Ovary (tissue), 9 donors: Measurements from ENCODE around the gene GADD45B. TPM values are rescaled to one million over a fixed set of nuclear protein-coding genes. Genes with fewer than 3 reads are reported as not detected.

ENCODE experiments used
- DNase-seq, 5 donors: peaks; one replicate each; pipeline ENCODE4 v3.0.0-alpha.2; 2019 to 2020
- H3K27ac ChIP-seq, 2 donors: fragments of 200-600 bp; one replicate each; pipeline versions ENCODE4 v1.5.1 to v1.8.0; 2019 to 2022
- H3K27me3 ChIP-seq: fragments of 200-600 bp; one replicate; pipeline ENCODE4 v1.8.0; 2022
- H3K36me3 ChIP-seq: fragments of 200-600 bp; sonication (generic); one replicate; pipeline ENCODE4 v1.5.1; 2019
- H3K4me1 ChIP-seq: one replicate; pipeline ENCODE4 v1.8.1; 2013; ENCODE audit warnings: mild to moderate bottlenecking, moderate library complexity; ENCODE audit not compliant: insufficient read depth
- H3K4me3 ChIP-seq: fragments of 200-600 bp; sonication (generic); one replicate; pipeline ENCODE4 v1.5.1; 2017
- H3K9me3 ChIP-seq, 2 donors: fragments of 200-600 bp in 1 of 2; sonication (generic) in 1 of 2; one replicate each; pipeline versions ENCODE4 v1.5.1 to v1.8.1; 2013 to 2019; ENCODE audit warnings: mild to moderate bottlenecking in 1 of 2, moderate library complexity in 1 of 2
- CTCF ChIP-seq, 3 donors: fragments of 450-650 bp in 2 of 3; fragments of 200-600 bp in 1 of 3; IDR thresholded peaks; one replicate each; pipeline versions ENCODE4 v1.5.1 to v1.8.0; 2016 to 2022; ENCODE audit warnings: antibody characterized with exemption in 3 of 3, mild to moderate bottlenecking in 1 of 3
- EP300 ChIP-seq: sonication (generic); formaldehyde crosslinking; IDR thresholded peaks from one replicate; pipeline ENCODE4 v1.6.1; 2017; ENCODE audit warnings: antibody characterized with exemption
- POLR2A ChIP-seq: fragments of 450-650 bp; IDR thresholded peaks from one replicate; pipeline ENCODE4 v1.6.1; 2017; ENCODE audit warnings: antibody characterized with exemption, mild to moderate bottlenecking, moderate library complexity
- whole genome bisulfite sequencing, 3 donors: extraction: QIAGEN DNeasy Blood & Tissue Kit in 1 of 3; methylation state at CpG; one replicate each; pipeline versions ENCODE4 v1.1.5 to v1.1.7; 2013 to 2017; 5-methylcytosine and 5-hydroxymethylcytosine counted together
- intact Hi-C, 4 donors: fragments of 100-400 bp; cut with DNase I; formaldehyde crosslinking; loops; one replicate each; pipeline versions ENCODE4 v1.11.0 to v1.15.1; 2022 to 2023
- polyA plus RNA-seq, 2 donors: library from polyadenylated mRNA; stranded (reverse); fragments of 200-250 nt in 1 of 2; fragments of 350-450 nt in 1 of 2; fragmentation: Illumina TruSeq in 1 of 2; extraction: RNeasy Lipid Tissue Mini Kit (QIAGEN cat#74804) in 1 of 2; gene quantifications; one replicate each; pipeline ENCODE4 v1.2.3, GENCODE V29; 2013 to 2014
- total RNA-seq, 7 donors: library from RNA; depleted of rRNA in 2 of 7; stranded (reverse); fragments of >200 nt in 2 of 7; fragmentation: NEBNext Ultra II Directional in 3 of 7; extraction: Animal tissue kit (Norgen Biotek cat#: 25700) in 3 of 7; gene quantifications; one replicate each; pipeline versions ENCODE4 v1.1.0 to v1.2.4, GENCODE V29; 2016 to 2023
- donor health status: DM: no; HTN: no; CAD: no; lungs with moderate emphysema.
- donor health status: DM: no; HTN: no; CAD: no.
- donor health status: Bipolar disorder and iron deficiency.
- donor health status: DM: yes; HTN: yes; CAD: no.
- donor health status: DM: no; HTN: no; CAD: no.
- donor health status: DM: yes; HTN: yes; CAD: no.

GADD45B gene
- total and polyA plus RNA-seq, 9 donors = 17.8 to 414 (median 73.9) TPM

- H3K27ac ChIP-seq = no peak overlapping the region
- WGBS, 3 donors = 70 to 74% (median 73%) methylated on average over 19 of the region's 19 CpGs
- no peaks in the 10 kb centered on the region for H3K27me3 ChIP-seq
- TF ChIP-seq EP300 (no peak), POLR2A (no peak), CTCF (IDR thresholded peaks at IDR 0.05) (no peak)
- DNase-seq = peak in 1 of 5 donors; percentile 15
- no peaks in the 10 kb centered on the region for H3K4me1 ChIP-seq
- no peak overlapping the region for H3K4me3 ChIP-seq
- H3K36me3 ChIP-seq = no peaks in the 10 kb centered on the region
- intact Hi-C loops = no loop called here
- H3K9me3 ChIP-seq = no peaks in the 10 kb centered on the region
Observed at GRCh38 chr19:2446381-2446780, 29.5 kb upstream of the GADD45B start.

- H3K27ac ChIP-seq = no peak overlapping the region
- TF ChIP-seq CTCF (IDR thresholded peaks at IDR 0.05) (no peak), EP300 (no peak), POLR2A (no peak)
- no peak overlapping the region for H3K4me3 ChIP-seq
- DNase-seq = peak in 1 of 5 donors; percentile 12
- WGBS, 3 donors = 94 to 97% (median 97%) methylated on average over 11 of the region's 11 CpGs
- H3K4me1 ChIP-seq = no peaks in the 10 kb centered on the region
- intact Hi-C loops = no loop called here
- H3K36me3 ChIP-seq = no peaks in the 10 kb centered on the region
- H3K9me3 ChIP-seq = no peaks in the 10 kb centered on the region
- H3K27me3 ChIP-seq = no peaks in the 10 kb centered on the region
Observed at GRCh38 chr19:2449019-2449418, 26.9 kb upstream of the GADD45B start.

GRCh38 chr19:2451138-2451537 is 24.8 kb upstream of the GADD45B start:
- intact Hi-C loops = no loop called here
- H3K36me3 ChIP-seq = no peaks in the 10 kb centered on the region
- no peaks in the 10 kb centered on the region for H3K9me3 ChIP-seq
- no peak overlapping the region for H3K4me3 ChIP-seq
- DNase-seq = no peak
- WGBS, 3 donors = 88 to 91% (median 91%) methylated on average over 7 of the region's 7 CpGs
- no peaks in the 10 kb centered on the region for H3K27me3 ChIP-seq
- TF ChIP-seq CTCF (IDR thresholded peaks at IDR 0.05) (no peak), EP300 (no peak), POLR2A (no peak)
- H3K27ac ChIP-seq = no peak overlapping the region
- peaks cover 2% of the 10 kb centered on the region for H3K4me1 ChIP-seq

- Histone ChIP-seq H3K4me3 (no peak overlapping the region), H3K9me3 (no peaks in the 10 kb centered on the region), H3K27ac (no peak overlapping the region), H3K4me1 (peaks cover 2% of the 10 kb centered on the region), H3K27me3 (no peaks in the 10 kb centered on the region), H3K36me3 (no peaks in the 10 kb centered on the region)
- TF ChIP-seq POLR2A = no peak
- no peak for TF ChIP-seq EP300
- TF ChIP-seq CTCF (IDR thresholded peaks at IDR 0.05) = no peak
- intact Hi-C loops = no loop called here
- peak in 1 of 5 donors; percentile 17 for DNase-seq
- WGBS, 3 donors = 85 to 96% (median 95%) methylated on average over 18 of the region's 18 CpGs
Observed at GRCh38 chr19:2451741-2452140, 24.2 kb upstream of the GADD45B start.
